Measurements from ENCODE around the gene ATXN1.

GRCh38 chr6:16729183-16729691 lies 32.0 kb downstream of the ATXN1 start:
- TF ChIP-seq CTCF (conservative IDR thresholded peaks at IDR 0.05; ENCODE audit: low read depth in 2 of 2) (no peak), EZH2 (IDR thresholded peaks at IDR 0.05; ENCODE audit: low read depth, unreplicated experiment) (no peak)

Measured in GM23338 (cell line).